Loucy (cell line): ENCODE measurements around the gene SF3B3.

ENCODE experiments used
- H2AFZ ChIP-seq: fragments of 200-600 bp; sonication (generic); 2 replicates; pipeline ENCODE4 v1.6.0; 2016; ENCODE audit warnings: antibody characterized with exemption, mild to moderate bottlenecking, low read length, moderate library complexity
- H3F3A ChIP-seq: fragments of 200-600 bp; 2 replicates; pipeline ENCODE4 v1.6.0; 2016; ENCODE audit warnings: antibody characterized with exemption, low read depth, mild to moderate bottlenecking
- H3K27me3 ChIP-seq: fragments of 200-600 bp; sonication (generic); 2 replicates; pipeline ENCODE4 v1.6.1; 2014; ENCODE audit warnings: low read length, mild to moderate bottlenecking; ENCODE audit not compliant: insufficient read depth, poor library complexity, severe bottlenecking
- H3K36me3 ChIP-seq: fragments of 200-600 bp; sonication (generic); 2 replicates; pipeline ENCODE4 v1.6.1; 2016; ENCODE audit warnings: low read length; ENCODE audit not compliant: insufficient read depth
- H3K4me1 ChIP-seq: fragments of 200-600 bp; sonication (generic); 2 replicates; pipeline ENCODE4 v1.5.1; 2014; ENCODE audit warnings: low read length, mild to moderate bottlenecking; ENCODE audit not compliant: insufficient read depth, poor library complexity, severe bottlenecking
- H3K4me2 ChIP-seq: fragments of 200-600 bp; sonication (generic); 2 replicates; pipeline ENCODE4 v1.6.0; 2014; ENCODE audit warnings: antibody characterized with exemption, low read length, low read depth, mild to moderate bottlenecking; ENCODE audit not compliant: poor library complexity, severe bottlenecking
- H3K4me3 ChIP-seq: fragments of 200-600 bp; sonication (generic); 2 replicates; pipeline ENCODE4 v1.5.1; 2014; ENCODE audit warnings: low read length, mild to moderate bottlenecking, mixed read lengths; ENCODE audit not compliant: poor library complexity, severe bottlenecking
- H3K79me2 ChIP-seq: fragments of 200-600 bp; sonication (generic); 2 replicates; pipeline ENCODE4 v1.6.1; 2014; ENCODE audit warnings: low read length; ENCODE audit not compliant: insufficient read depth
- H3K9ac ChIP-seq: fragments of 200-600 bp; sonication (generic); 2 replicates; pipeline ENCODE4 v1.6.0; 2014; ENCODE audit warnings: mild to moderate bottlenecking, low read depth, low read length, moderate library complexity; ENCODE audit not compliant: poor library complexity, severe bottlenecking
- H3K9me2 ChIP-seq: fragments of 200-600 bp; sonication (generic); replicated peaks from 2 replicates; pipeline ENCODE4 v1.6.1; 2016; ENCODE audit warnings: low read depth, low read length, mixed read lengths
- H3K9me3 ChIP-seq: fragments of 200-600 bp; sonication (generic); 2 replicates; pipeline ENCODE4 v1.6.1; 2014; ENCODE audit warnings: mild to moderate bottlenecking, antibody characterized with exemption, low read length, low read depth; ENCODE audit not compliant: insufficient read depth
- H4K20me1 ChIP-seq: fragments of 200-600 bp; sonication (generic); 2 replicates; pipeline ENCODE4 v1.6.0; 2014; ENCODE audit warnings: antibody characterized with exemption, low read length, mild to moderate bottlenecking; ENCODE audit not compliant: insufficient read depth, poor library complexity, severe bottlenecking
- EZH2phosphoT487 ChIP-seq: fragments of 200-600 bp; IDR thresholded peaks from 2 replicates; pipeline ENCODE4 v1.6.1; 2018; ENCODE audit warnings: antibody characterized with exemption, mild to moderate bottlenecking, moderate library complexity, borderline replicate concordance
- TF ChIP-seq, protein P1 (sequence below): fragments of 200-600 bp; sonication (generic); conservative IDR thresholded peaks from 2 replicates; pipeline ENCODE4 v1.5.1; 2014; ENCODE audit warnings: mild to moderate bottlenecking, antibody characterized with exemption, low read length

SF3B3 gene

DNA sequence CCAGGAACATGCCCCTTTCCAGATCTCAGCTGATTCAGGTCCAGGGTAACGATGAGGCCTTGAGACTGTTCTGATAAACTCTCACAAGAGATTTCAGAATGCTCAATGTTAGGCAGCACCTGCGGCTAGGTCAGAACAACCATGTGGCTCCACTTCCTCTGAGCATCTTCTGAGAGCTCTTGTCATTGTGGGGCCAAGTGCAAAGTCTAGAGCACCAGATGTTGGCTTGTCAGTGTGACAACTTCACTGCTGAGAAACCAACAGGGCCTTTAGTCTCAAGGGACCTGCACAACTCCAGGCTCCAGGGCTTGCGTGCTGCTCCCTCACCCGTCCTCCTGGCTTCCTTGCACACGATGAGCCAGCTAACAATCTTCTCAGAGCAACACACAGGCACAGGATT lies 40.2 kb upstream of the SF3B3 start:
- TF ChIP-seq, protein P1, sequence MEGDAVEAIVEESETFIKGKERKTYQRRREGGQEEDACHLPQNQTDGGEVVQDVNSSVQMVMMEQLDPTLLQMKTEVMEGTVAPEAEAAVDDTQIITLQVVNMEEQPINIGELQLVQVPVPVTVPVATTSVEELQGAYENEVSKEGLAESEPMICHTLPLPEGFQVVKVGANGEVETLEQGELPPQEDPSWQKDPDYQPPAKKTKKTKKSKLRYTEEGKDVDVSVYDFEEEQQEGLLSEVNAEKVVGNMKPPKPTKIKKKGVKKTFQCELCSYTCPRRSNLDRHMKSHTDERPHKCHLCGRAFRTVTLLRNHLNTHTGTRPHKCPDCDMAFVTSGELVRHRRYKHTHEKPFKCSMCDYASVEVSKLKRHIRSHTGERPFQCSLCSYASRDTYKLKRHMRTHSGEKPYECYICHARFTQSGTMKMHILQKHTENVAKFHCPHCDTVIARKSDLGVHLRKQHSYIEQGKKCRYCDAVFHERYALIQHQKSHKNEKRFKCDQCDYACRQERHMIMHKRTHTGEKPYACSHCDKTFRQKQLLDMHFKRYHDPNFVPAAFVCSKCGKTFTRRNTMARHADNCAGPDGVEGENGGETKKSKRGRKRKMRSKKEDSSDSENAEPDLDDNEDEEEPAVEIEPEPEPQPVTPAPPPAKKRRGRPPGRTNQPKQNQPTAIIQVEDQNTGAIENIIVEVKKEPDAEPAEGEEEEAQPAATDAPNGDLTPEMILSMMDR = no peak
- no peak for TF ChIP-seq EZH2phosphoT487
- no peak overlapping the region for H3K9ac ChIP-seq
- no peaks in the 10 kb centered on the region for H3F3A ChIP-seq
- no peaks in the 10 kb centered on the region for H3K4me1 ChIP-seq
- H3K79me2 ChIP-seq = no peaks in the 10 kb centered on the region
- no peaks in the 10 kb centered on the region for H3K9me2 ChIP-seq
- H3K36me3 ChIP-seq = no peaks in the 10 kb centered on the region; the same call in 1 of the 2 replicates
- H2AFZ ChIP-seq = no peak overlapping the region
- H3K9me3 ChIP-seq = no peaks in the 10 kb centered on the region
- H4K20me1 ChIP-seq = no peaks in the 10 kb centered on the region
- no peak overlapping the region for H3K4me2 ChIP-seq
- H3K27me3 ChIP-seq = no peaks in the 10 kb centered on the region
- H3K4me3 ChIP-seq = no peak overlapping the region

DNA sequence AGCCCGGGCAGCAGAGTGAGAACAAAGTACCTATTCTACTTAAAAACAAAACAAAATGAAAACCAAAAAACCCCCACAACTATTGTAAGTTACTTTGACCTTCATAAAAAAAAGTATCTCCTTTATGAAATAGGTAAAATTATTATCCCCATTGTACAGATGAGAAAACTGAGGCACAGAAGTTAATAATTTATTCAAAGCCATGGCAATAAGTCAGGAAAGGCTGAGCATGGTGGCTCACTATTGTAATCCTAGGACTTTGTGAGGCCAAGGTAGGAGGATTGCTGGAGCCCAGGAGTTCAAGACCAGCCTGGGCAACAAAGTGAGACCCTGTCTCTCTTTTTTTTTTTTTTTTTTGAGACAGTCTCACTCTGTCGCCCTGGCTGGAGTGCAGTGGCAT lies 38.7 kb upstream of the SF3B3 start:
- H3K79me2 ChIP-seq = no peaks in the 10 kb centered on the region
- H3K4me3 ChIP-seq = no peak overlapping the region
- H3K27me3 ChIP-seq = no peaks in the 10 kb centered on the region
- no peaks in the 10 kb centered on the region for H3K9me2 ChIP-seq
- H3K9me3 ChIP-seq = no peaks in the 10 kb centered on the region
- no peak overlapping the region for H3K4me2 ChIP-seq
- no peaks in the 10 kb centered on the region for H4K20me1 ChIP-seq
- no peaks in the 10 kb centered on the region for H3F3A ChIP-seq
- no peaks in the 10 kb centered on the region; the same call in 1 of the 2 replicates for H3K36me3 ChIP-seq
- no peak overlapping the region for H2AFZ ChIP-seq
- H3K9ac ChIP-seq = no peak overlapping the region
- no peaks in the 10 kb centered on the region for H3K4me1 ChIP-seq
- TF ChIP-seq, protein P1 = no peak
- TF ChIP-seq EZH2phosphoT487 = no peak

DNA sequence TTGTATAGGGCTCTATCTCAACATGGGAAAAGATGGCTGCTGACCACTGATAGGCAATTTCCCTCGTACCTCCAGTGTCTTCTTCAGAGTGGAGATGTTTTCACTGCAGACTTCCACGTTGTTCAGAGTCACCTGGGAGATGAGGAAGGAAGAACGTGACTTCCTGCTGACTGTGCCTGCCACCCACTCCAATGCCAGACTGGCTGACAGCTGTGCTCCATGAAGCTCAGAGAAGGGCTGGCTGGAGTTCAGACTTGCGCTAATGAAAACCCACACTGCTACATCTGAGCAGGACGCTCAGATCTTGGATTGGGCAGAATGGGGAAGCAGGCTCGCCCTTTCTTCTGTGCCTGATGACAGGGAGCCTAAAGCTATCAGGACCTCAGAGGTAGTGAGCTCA lies 33.4 kb upstream of the SF3B3 start:
- H3K9ac ChIP-seq = no peak overlapping the region
- no peaks in the 10 kb centered on the region for H3K27me3 ChIP-seq
- no peaks in the 10 kb centered on the region for H3K36me3 ChIP-seq
- H3K4me3 ChIP-seq = no peak overlapping the region
- no peaks in the 10 kb centered on the region for H3K9me2 ChIP-seq
- H3F3A ChIP-seq = no peaks in the 10 kb centered on the region
- no peak overlapping the region for H3K4me2 ChIP-seq
- H3K79me2 ChIP-seq = no peaks in the 10 kb centered on the region
- no peaks in the 10 kb centered on the region for H3K4me1 ChIP-seq
- no peak for TF ChIP-seq EZH2phosphoT487
- TF ChIP-seq, protein P1 = no peak
- H3K9me3 ChIP-seq = no peaks in the 10 kb centered on the region
- H4K20me1 ChIP-seq = no peaks in the 10 kb centered on the region
- no peak overlapping the region for H2AFZ ChIP-seq
